Choroid plexus epithelial cell (primary cell): ENCODE data around the gene ZMYND19.

ENCODE experiments used
- DNase-seq: peaks from one replicate; pipeline ENCODE4 v3.0.0-alpha.2; 2010; ENCODE audit warnings: low read depth
- H3K4me3 ChIP-seq: 2 replicates; pipeline ENCODE4 v1.5.1; 2011; ENCODE audit warnings: low read depth, mild to moderate bottlenecking, control low read depth, low read length, moderate library complexity
- TF ChIP-seq, protein P1 (sequence below): conservative IDR thresholded peaks from 2 replicates; pipeline ENCODE4 v1.5.1; 2011; ENCODE audit warnings: low read depth, mild to moderate bottlenecking, control low read depth, inconsistent platforms, low read length, moderate library complexity

The ZMYND19 gene

DNA sequence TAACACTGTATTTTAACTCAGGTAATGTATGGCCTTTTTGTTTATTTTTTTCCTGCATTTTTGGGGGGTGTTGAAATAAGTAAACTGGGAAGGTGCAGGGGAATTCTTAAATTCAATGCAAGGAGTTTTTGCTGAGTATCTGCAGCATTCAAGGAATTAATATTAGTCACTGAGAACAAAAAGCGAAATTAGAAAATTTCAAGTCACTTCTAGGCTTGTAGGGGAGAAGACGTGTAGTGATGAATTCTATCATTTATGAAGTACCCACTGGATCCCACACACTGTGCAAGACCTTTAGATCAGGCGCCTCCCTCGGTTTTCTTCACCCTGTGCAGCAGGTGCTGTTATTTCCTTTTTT lies 29.7 kb upstream of the ZMYND19 start:
- DNase-seq, result no peak
- TF ChIP-seq, protein P1, sequence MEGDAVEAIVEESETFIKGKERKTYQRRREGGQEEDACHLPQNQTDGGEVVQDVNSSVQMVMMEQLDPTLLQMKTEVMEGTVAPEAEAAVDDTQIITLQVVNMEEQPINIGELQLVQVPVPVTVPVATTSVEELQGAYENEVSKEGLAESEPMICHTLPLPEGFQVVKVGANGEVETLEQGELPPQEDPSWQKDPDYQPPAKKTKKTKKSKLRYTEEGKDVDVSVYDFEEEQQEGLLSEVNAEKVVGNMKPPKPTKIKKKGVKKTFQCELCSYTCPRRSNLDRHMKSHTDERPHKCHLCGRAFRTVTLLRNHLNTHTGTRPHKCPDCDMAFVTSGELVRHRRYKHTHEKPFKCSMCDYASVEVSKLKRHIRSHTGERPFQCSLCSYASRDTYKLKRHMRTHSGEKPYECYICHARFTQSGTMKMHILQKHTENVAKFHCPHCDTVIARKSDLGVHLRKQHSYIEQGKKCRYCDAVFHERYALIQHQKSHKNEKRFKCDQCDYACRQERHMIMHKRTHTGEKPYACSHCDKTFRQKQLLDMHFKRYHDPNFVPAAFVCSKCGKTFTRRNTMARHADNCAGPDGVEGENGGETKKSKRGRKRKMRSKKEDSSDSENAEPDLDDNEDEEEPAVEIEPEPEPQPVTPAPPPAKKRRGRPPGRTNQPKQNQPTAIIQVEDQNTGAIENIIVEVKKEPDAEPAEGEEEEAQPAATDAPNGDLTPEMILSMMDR, result no peak
- peak overlapping the region; percentile 78 for H3K4me3 ChIP-seq

DNA sequence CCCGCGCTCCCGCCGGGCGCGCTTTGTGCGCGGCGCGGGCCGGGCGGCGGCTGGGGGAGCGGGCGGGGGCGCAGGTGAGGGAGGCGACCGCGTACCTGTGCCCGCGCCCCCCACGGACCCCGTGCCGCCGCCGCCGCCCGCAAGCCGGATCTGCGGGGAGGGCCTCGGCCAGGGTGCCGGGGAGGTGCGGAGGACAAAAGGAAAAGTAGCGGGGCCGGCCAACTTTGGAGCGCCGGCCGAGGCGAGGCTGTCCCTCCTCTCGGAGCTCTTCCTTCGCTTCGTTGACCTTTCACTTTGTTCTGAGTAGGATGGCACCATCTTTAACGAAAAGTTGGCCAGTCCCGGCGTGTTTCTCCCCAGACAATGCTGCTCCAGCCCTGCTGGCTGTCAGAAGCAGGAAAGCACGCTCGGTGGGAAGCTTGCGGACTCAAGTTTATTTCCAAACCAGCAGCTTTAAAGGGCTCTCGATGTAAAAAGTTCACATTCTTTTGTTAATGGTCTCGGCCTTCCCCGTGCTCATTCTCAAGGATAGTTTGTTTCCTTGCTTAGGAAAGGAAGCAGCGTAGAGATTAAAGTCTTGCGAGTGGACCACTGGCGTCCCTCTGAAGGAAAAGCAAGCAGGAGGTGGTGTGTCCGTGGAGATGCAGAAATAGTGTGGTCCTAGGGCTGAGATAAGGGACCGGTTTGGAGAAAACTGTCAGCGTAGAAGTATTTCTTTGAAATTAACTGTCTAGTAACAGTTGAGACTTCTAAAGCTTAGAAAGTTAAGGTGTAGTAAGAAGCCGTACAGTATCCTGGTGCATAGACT lies 29.1 kb upstream of the ZMYND19 start:
- DNase-seq, result peak; percentile 64
- TF ChIP-seq, protein P1, result peak; percentile 1
- H3K4me3 ChIP-seq, result peak overlapping the region; percentile 78

DNA sequence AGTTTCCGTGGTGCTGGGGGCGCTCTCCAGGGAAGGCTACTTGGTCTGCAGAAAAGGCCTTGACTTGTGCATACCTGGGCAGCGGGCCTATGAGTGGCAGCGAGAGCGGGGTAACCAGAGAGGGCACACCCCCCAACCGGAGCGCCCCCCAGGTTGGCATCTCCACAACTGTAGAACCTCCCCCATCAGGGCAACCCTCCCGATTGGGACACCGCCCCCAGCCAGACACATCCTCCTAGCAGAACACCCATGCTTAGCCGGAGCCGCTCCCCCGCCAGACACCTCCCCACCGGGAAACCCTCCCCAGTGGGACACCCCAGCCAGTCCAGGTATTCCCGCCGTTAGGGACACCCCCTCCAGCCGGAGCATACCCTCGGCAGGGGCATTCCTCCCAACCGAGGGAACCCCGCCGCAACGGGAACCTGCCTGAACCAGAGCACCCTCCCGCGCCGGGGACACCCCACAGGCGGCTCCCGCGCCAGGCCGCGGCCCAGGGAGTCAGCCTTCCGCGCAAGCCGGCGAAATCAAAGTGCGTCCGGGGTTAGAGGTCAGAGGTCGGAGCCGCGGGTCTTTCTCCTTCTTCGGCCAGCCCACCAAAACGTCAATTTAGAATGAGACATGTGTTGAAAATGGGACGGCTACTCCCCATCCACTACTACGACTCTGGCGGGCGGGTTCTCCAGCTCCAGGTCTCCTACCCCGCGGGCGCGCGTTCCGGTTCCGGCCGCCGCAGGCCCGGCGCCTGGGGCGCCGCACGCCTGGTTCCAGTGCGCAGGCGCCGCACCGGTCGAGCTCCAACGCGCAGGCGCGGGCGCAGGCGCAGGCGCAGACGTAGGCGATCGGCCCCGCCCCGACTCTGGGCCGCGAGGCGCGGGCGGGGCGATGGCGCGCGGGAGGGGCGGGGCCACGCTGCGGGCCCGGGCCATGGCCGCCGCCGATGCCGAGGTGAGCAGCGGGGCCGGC lies 28.1 kb upstream of the ZMYND19 start, which contains the start of gene EHMT1:
TSS of gene EHMT1 (plus strand) at position 901 of the 963 bp plus-strand sequence. CDS start at position 925, 24 bp downstream.
- TF ChIP-seq, protein P1, result peak; percentile 6
- H3K4me3 ChIP-seq, result peak within 1 kb of the TSS; percentile 96
- peak; percentile 84 for DNase-seq

DNA sequence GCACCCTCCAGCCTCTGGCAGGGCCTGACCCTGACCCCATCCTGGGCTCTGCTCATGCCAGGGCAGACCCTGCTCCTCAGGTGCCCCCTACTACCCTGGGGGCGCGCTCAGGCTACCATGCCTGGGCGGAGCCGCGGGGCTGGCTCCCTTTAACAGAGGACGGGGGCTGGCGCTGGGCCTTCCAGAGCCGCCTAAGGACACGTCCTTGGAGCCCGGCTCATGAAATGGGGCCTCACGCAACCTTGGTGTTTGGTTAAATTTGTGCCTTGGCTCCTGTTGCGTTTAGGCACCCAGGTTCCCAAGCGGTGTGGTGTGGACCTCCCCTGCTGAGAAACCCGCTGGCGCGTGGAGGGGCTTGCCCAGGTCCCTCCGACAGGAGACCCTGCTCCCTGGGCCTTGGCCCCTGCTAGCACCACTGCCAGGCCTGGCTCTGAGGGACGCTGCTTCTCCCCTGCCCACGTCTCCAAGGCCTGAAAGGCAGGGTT lies 25.1 kb upstream of the ZMYND19 start:
- TF ChIP-seq, protein P1, result no peak
- H3K4me3 ChIP-seq, result no peak overlapping the region
- no peak for DNase-seq

DNA sequence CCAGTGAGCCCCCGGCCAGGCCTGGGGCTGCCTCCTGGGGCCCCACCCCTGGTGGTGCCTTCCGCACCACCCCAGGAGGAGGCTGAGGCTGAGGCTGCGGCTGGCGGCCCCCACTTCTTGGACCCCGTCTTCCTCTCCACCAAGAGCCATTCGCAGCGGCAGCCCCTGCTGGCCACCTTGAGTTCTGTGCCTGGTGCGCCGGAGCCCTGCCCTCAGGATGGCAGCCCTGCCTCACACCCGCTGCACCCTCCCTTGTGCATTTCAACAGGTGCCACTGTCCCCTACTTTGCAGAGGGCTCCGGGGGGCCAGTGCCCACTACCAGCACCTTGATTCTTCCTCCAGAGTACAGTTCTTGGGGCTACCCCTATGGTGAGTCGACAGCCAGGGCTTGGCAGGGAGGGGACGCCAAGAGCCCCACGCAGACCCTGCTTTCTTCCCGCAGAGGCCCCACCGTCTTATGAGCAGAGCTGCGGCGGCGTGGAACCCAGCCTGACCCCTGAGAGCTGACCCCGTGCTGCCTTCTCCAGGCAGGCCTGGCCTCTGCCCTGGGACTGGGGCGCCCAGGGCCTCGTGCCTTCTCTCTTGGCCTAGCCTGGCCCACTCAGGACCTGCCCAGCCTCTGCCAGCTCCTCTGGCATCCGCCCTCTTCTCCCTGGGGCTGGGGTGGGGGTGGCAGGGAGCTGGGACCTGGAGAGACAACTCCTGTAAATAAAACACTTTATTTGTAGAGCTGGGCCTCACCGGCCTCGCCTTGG lies 24.5 kb upstream of the ZMYND19 start:
- no peak overlapping the region for H3K4me3 ChIP-seq
- DNase-seq, result no peak
- TF ChIP-seq, protein P1, result no peak

DNA sequence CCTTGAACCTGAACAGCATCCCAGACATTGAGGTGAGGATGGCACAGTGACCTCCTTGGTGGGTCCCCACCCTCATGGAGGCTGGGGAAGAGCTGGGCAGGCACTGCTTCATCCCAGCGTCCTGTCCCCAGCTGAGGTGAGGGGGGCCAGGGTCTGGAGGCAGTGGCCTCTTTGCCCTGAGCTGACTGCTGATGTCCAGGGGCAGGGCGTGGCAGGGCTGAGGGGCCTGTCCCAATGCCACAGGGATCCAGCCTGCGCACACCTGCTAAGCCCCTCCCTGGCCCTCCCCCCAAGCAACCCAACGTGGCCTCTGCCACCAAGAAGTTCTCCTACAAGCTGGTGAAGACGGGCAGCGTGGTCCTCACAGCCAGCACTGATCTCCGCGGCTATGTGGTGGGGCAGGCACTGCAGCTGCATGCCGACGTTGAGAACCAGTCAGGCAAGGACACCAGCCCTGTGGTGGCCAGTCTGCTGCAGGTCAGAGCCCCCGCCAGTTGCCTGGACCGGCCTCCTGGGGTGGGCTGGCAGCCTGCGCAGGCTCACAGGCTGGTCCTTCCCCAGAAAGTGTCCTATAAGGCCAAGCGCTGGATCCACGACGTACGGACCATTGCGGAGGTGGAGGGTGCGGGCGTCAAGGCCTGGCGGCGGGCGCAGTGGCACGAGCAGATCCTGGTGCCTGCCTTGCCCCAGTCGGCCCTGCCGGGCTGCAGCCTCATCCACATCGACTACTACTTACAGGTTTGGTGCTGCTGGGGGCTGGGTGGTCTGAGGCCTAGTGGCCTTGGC lies 23.6 kb upstream of the ZMYND19 start:
- TF ChIP-seq, protein P1, result no peak
- DNase-seq, result no peak
- H3K4me3 ChIP-seq, result no peak overlapping the region
